GM12872 (cell line): Measurements from ENCODE around the gene SLC26A4.

ENCODE experiments used
- TF ChIP-seq, protein P1 (sequence below): IDR thresholded peaks from 3 replicates; pipeline ENCODE4 v1.5.1; 2011; ENCODE audit warnings: low read depth, mild to moderate bottlenecking, low read length, moderate library complexity; ENCODE audit not compliant: insufficient read depth

SLC26A4 gene

DNA sequence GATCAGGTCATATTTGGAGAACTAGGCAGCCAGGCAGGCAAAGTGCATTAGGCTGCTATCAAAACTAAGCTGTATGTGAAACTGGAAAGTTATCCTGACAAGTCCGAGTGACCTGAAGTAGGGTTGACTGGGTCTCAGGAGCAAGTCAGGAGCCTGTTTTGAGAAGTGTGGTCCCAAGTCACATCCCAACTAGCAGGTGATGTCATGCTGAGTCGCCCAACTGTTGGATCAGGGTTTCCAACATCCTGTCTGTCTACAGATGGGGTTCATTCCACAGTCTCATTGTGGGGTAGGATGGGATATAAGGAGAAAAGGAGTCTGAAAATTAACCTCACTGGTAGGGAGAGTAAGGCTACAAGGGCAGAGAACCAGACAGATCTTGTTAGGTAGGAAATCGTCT lies 27.0 kb downstream of the SLC26A4 start:
- TF ChIP-seq, protein P1, sequence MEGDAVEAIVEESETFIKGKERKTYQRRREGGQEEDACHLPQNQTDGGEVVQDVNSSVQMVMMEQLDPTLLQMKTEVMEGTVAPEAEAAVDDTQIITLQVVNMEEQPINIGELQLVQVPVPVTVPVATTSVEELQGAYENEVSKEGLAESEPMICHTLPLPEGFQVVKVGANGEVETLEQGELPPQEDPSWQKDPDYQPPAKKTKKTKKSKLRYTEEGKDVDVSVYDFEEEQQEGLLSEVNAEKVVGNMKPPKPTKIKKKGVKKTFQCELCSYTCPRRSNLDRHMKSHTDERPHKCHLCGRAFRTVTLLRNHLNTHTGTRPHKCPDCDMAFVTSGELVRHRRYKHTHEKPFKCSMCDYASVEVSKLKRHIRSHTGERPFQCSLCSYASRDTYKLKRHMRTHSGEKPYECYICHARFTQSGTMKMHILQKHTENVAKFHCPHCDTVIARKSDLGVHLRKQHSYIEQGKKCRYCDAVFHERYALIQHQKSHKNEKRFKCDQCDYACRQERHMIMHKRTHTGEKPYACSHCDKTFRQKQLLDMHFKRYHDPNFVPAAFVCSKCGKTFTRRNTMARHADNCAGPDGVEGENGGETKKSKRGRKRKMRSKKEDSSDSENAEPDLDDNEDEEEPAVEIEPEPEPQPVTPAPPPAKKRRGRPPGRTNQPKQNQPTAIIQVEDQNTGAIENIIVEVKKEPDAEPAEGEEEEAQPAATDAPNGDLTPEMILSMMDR: no peak

DNA sequence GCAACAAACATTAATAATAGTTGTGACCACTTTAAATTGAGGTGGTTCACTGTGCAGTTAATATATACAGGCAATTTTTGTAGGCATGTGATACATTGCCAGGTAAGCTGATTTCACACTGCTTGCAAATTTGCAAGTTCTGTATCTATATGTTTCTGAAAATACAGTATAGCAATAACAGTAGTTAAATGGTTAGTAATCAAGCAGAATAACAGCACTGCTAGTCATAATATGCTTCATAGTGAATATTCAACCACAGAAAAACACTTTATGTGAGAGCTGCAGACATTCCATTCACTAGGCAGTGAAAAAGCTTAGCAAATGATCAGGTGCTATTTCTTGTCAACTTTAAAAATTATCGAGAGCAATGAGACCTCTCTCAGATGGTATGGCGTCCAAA lies 28.9 kb downstream of the SLC26A4 start:
- TF ChIP-seq, protein P1: no peak

DNA sequence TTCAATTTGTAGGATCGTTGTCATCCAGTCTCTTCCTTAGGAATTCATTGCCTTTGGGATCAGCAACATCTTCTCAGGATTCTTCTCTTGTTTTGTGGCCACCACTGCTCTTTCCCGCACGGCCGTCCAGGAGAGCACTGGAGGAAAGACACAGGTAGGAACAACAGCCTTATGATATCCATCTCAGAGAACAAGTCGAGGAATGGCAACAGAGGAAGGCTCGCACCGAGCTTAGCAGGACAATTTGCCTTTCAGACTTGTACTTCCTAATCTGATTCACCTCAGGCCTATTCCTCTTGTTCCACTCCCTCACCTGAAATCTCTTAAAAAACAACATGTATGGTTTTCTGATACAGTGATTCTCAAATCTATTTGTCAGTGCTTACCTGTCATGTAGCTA lies 29.5 kb downstream of the SLC26A4 start:
- TF ChIP-seq, protein P1: no peak

DNA sequence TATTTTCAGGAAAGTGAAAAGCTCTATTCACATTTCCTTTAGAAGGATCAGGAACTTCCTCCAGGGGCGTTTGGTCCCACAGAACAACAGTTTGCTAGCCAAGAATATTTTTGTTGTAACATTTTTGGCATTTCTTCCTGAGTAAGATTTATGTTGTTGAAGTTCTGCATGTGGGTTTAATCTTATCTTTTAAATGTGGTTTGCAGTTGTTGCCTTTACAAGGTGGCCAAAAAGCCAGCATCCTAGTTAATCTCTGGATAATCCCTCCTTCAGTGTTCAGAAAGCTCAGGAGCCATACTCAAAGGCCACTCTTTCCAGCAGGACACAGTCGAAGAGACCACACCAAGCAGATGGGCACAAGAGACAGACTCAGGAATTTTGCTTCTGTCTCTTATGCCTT lies 30.0 kb downstream of the SLC26A4 start:
- TF ChIP-seq, protein P1: no peak

DNA sequence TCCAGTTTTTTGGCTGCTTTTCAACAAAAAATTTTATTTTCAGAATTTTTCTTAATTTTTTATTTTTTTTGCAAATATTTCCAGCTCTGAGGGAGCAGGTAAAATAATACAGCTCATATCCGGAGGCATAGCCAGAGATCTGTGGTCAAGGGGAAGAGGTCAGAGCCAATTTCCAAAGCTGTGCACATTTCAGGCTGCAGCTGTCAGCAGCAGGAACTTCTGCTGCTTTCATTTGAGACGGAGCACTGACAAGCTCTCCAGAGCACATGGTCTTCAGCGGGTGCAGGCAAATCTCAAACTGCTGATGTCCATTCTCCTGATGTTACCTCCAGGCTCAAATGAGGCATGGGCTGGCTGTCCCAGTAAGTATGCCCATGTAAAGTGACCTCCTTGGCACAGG lies 31.1 kb downstream of the SLC26A4 start:
- TF ChIP-seq, protein P1: no peak

DNA sequence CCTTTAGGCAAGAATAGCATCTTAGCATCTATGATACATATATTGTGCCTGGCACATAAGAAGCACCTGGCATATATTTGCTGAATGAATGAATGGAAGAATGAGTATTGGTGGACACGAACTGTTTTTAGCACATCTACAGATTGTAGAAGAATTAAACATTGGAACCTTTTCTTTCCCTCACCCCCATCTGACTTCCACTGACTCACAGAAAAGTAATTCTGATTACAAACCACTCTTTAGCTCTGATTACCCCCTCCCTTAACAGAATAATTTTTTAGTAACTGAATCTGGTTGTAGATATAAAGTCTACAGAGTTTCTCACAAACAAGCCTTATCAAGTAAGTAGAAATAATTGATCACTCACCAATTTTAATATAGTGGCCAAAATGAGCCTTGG lies 31.9 kb downstream of the SLC26A4 start:
- TF ChIP-seq, protein P1: no peak

DNA sequence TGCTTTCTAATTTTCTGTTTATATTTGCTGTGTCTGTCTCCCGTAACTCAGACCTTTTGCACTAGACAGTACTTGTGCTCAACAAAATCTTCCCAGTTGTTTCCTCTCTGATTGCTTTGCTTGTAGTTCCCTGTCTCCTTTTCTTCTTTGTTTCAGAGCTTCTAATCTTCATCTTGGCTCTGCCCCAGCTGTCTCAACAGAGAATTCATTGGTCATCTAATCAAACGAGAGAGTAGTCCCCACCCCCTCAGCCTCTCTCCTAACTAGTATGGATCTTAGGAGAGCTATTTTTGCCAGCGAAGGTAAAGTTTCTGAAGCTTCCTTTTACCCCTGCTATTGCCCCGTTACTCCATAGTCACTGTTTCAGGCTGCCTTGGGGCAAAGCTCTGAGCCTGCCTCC lies 32.8 kb downstream of the SLC26A4 start:
- TF ChIP-seq, protein P1: no peak

DNA sequence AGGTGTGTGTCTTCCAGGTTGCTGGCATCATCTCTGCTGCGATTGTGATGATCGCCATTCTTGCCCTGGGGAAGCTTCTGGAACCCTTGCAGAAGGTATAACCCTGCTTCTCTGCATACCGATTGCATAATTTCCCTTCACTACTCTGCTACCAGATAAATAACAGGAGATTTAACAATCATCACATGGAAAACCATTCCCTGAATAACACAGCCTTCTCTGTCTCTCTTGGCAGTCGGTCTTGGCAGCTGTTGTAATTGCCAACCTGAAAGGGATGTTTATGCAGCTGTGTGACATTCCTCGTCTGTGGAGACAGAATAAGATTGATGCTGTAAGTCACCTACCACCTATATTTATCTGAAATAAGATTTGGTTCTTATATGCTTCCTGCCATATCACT lies 33.8 kb downstream of the SLC26A4 start:
- TF ChIP-seq, protein P1: no peak
